HUES48 (cell line): ENCODE measurements around the gene ADAMTS2.

Source experiments
- H3K27ac ChIP-seq: one replicate; pipeline ENCODE4 v1.7.0; 2013; ENCODE audit warnings: low read depth, low read length, inconsistent platforms
- H3K27me3 ChIP-seq: 2 replicates; pipeline ENCODE4 v1.6.1; 2013; ENCODE audit warnings: mild to moderate bottlenecking, low read length; ENCODE audit not compliant: control insufficient read depth, insufficient read depth
- H3K36me3 ChIP-seq: 2 replicates; pipeline ENCODE4 v1.6.1; 2013; ENCODE audit warnings: low read length; ENCODE audit not compliant: control insufficient read depth, insufficient read depth
- H3K4me1 ChIP-seq: 2 replicates; pipeline ENCODE4 v1.6.1; 2013; ENCODE audit warnings: mild to moderate bottlenecking, low read length; ENCODE audit not compliant: control insufficient read depth, insufficient read depth
- H3K4me3 ChIP-seq: 2 replicates; pipeline ENCODE4 v1.5.1; 2013; ENCODE audit warnings: mild to moderate bottlenecking, low read depth, low read length
- H3K9ac ChIP-seq: 2 replicates; pipeline ENCODE4 v1.6.1; 2013; ENCODE audit warnings: mild to moderate bottlenecking, low read depth, low read length, moderate library complexity
- H3K9me3 ChIP-seq: 2 replicates; pipeline ENCODE4 v1.6.1; 2013; ENCODE audit warnings: low read length; ENCODE audit not compliant: control insufficient read depth, insufficient read depth

ADAMTS2 gene

DNA sequence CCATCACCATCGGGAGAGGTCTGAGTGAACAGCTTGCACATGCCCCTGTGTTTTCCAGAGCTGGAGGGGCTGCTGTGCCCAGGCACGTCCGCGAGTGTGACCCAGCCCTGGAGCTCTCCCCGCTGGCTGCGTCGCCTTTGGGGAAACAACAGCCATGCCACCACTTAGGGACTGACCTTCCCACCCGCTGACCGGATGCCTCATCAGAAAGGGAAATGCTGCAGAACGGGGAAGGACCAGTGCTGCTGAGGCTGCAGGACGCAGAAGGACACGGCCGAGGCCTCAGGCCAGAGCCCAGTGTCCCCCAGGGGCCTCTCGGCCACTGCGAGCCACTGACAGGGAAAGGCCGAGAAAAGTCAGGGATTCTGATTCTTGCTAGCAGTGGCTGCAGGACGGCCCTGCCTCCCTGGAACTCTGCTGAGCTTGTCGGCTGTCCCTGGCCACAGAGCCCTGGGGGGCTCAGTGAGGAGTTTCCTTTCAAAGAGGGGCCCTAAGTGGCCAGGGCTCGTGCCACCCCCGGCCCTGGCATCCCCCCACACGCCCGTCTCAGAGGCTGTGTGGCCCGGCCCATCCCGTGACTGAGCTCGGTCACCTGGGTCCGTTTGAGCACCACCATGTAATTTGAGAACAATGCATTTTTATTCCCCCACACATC lies 154.3 kb downstream of the ADAMTS2 start:
- H3K9ac ChIP-seq = no peak overlapping the region
- no peaks in the 10 kb centered on the region for H3K27me3 ChIP-seq
- no peaks in the 10 kb centered on the region for H3K9me3 ChIP-seq
- no peak overlapping the region for H3K4me3 ChIP-seq
- no peak overlapping the region for H3K27ac ChIP-seq
- H3K36me3 ChIP-seq = no peaks in the 10 kb centered on the region
- peaks cover 28% of the 10 kb centered on the region for H3K4me1 ChIP-seq

DNA sequence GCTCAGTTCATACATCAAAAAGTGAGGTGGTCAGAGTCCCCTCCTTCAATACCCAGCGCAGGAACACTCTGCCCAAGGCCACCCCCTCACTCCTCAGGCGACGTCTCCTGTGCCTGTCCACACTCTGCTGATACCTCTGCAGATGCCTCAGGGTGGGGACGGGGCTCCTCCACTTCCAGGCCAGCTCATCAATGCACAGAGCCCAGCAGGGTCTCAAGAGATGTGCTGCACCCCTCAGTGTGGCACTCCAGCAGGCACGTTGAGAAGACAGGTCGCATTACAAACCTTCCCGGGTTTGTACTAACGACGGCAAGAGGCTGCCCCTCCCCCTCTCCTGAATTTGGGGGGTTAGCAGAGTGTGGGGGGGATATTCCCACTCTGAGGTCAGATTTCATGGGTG lies 156.6 kb downstream of the ADAMTS2 start:
- Histone ChIP-seq H3K4me1 (peaks cover 33% of the 10 kb centered on the region), H3K36me3 (no peaks in the 10 kb centered on the region), H3K4me3 (no peak overlapping the region), H3K9me3 (no peaks in the 10 kb centered on the region), H3K27me3 (no peaks in the 10 kb centered on the region), H3K9ac (no peak overlapping the region), H3K27ac (no peak overlapping the region)

GRCh38 chr5:179187681-179188575 lies 157.3 kb downstream of the ADAMTS2 start:
- Histone ChIP-seq H3K27me3 (no peaks in the 10 kb centered on the region), H3K36me3 (no peaks in the 10 kb centered on the region), H3K27ac (peak overlapping the region; percentile 36), H3K4me3 (no peak overlapping the region), H3K9ac (0 out of 2 replicates have a peak overlapping the region, but pooled peaks have one; percentile 6), H3K9me3 (no peaks in the 10 kb centered on the region), H3K4me1 (peaks cover 33% of the 10 kb centered on the region)

GRCh38 chr5:179187229-179187678 lies 158.0 kb downstream of the ADAMTS2 start:
- 0 out of 2 replicates have a peak overlapping the region, but pooled peaks have one; percentile 6 for H3K9ac ChIP-seq
- no peak overlapping the region for H3K4me3 ChIP-seq
- H3K36me3 ChIP-seq = no peaks in the 10 kb centered on the region
- H3K27me3 ChIP-seq = no peaks in the 10 kb centered on the region
- no peaks in the 10 kb centered on the region for H3K9me3 ChIP-seq
- peak overlapping the region; percentile 36 for H3K27ac ChIP-seq
- H3K4me1 ChIP-seq = peaks cover 33% of the 10 kb centered on the region

DNA sequence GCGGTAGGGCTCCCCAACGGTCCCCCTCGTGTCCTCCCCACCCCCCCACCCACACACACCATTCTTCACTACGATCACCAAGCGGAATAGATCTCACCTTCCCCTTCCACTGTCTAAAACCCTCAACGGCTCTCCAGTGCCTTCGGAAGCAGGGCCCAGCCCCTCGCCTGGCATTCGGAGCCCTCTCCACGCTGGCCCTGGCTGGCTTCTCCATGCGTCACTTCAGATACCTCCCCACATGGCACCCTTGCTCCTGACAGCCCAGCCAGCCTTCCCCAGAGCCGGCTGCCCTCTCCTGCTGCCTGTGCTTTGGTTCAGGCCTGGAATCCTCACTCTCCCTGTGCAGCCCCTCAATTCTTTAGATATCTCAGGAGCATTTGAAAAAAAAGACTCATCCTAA lies 158.5 kb downstream of the ADAMTS2 start:
- no peak overlapping the region for H3K4me3 ChIP-seq
- peaks cover 33% of the 10 kb centered on the region for H3K4me1 ChIP-seq
- no peaks in the 10 kb centered on the region for H3K9me3 ChIP-seq
- no peaks in the 10 kb centered on the region for H3K27me3 ChIP-seq
- H3K36me3 ChIP-seq = no peaks in the 10 kb centered on the region
- no peak overlapping the region for H3K27ac ChIP-seq
- H3K9ac ChIP-seq = no peak overlapping the region

DNA sequence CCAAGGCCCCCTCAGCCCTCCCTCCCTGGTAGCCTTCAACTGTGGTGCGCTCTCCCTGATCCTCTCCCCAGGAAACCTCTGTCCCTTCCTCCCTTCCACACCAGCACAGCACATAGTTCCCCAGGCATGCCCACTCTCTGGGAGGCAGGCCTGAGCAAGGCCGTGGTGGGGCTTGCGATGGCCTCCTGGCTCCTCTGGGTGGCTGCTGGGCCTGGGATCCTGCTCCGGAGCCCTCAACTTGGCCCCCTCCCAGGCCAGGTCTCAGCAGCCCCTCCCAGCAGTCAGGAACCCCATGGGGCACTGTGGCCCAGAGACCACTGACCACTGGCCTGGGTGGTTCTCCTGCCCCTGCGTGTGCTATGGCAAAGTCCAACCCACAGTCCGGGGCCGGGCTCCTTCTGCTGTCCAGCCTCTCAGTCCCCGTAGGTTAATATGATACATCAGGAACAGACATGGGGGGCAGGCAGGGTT lies 159.3 kb downstream of the ADAMTS2 start:
- H3K27me3 ChIP-seq = no peaks in the 10 kb centered on the region
- H3K27ac ChIP-seq = no peak overlapping the region
- no peaks in the 10 kb centered on the region for H3K9me3 ChIP-seq
- no peak overlapping the region for H3K9ac ChIP-seq
- peaks cover 33% of the 10 kb centered on the region for H3K4me1 ChIP-seq
- no peak overlapping the region for H3K4me3 ChIP-seq
- H3K36me3 ChIP-seq = no peaks in the 10 kb centered on the region

GRCh38 chr5:179185256-179185940 lies 159.9 kb downstream of the ADAMTS2 start:
- Histone ChIP-seq H3K4me3 (no peak overlapping the region), H3K9me3 (no peaks in the 10 kb centered on the region), H3K4me1 (peaks cover 33% of the 10 kb centered on the region), H3K27me3 (no peaks in the 10 kb centered on the region), H3K9ac (no peak overlapping the region), H3K36me3 (no peaks in the 10 kb centered on the region), H3K27ac (no peak overlapping the region)

- Histone ChIP-seq H3K4me1 (peaks cover 33% of the 10 kb centered on the region), H3K4me3 (no peak overlapping the region), H3K27me3 (no peaks in the 10 kb centered on the region), H3K27ac (no peak overlapping the region), H3K36me3 (no peaks in the 10 kb centered on the region), H3K9ac (no peak overlapping the region), H3K9me3 (no peaks in the 10 kb centered on the region)
Measured at GRCh38 chr5:179184521-179185050, 160.7 kb downstream of the ADAMTS2 start.

- H3K9ac ChIP-seq = no peak overlapping the region
Measured at GRCh38 chr5:179183481-179183880, 161.8 kb downstream of the ADAMTS2 start.

DNA sequence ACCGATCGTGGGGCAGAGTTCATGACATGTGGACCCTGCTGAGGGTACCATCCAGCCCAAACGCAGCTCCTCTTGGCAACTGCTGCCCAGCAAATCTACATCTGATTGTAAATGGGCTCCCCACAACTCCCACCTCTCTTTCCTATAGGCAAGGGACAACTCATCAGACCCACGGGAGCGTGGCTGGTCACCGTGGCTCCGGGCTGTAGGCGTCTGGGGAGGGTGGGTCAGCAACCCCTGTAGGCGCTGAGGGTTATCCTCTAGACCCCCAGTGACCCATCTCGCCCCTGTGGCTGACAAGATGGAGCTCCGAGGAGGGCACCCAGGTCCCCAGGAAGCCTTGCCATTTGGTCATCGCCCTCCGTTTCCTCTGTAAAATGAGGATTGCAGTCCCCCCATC lies 162.7 kb downstream of the ADAMTS2 start:
- no peak overlapping the region for H3K4me3 ChIP-seq
- no peak overlapping the region for H3K9ac ChIP-seq
- H3K9me3 ChIP-seq = no peaks in the 10 kb centered on the region
- H3K27me3 ChIP-seq = no peaks in the 10 kb centered on the region
- no peak overlapping the region for H3K27ac ChIP-seq
- H3K36me3 ChIP-seq = no peaks in the 10 kb centered on the region
- H3K4me1 ChIP-seq = peaks cover 20% of the 10 kb centered on the region

More at GRCh38 chr5:179183481-179183880, 161.8 kb downstream of the ADAMTS2 start:
- H3K4me1 ChIP-seq = peaks cover 29% of the 10 kb centered on the region
- no peaks in the 10 kb centered on the region for H3K9me3 ChIP-seq
- no peaks in the 10 kb centered on the region for H3K36me3 ChIP-seq
- H3K27ac ChIP-seq = no peak overlapping the region
- no peaks in the 10 kb centered on the region for H3K27me3 ChIP-seq
- no peak overlapping the region for H3K4me3 ChIP-seq
